Stimulated activated CD4-positive, alpha-beta T cell treated with anti-CD3 and anti-CD28 coated beads, Interleukin-4, amount 100 ng/mL, for 4 hours (primary cell): ENCODE results near the gene TPRG1.
A peak's percentile ranks its signal among the peaks of the same experiment; 100 is the strongest.

Experiments
- DNase-seq, 2 experiments: peaks; one replicate each; pipeline ENCODE4 v3.0.0-alpha.2; 2020

TPRG1 gene

DNA sequence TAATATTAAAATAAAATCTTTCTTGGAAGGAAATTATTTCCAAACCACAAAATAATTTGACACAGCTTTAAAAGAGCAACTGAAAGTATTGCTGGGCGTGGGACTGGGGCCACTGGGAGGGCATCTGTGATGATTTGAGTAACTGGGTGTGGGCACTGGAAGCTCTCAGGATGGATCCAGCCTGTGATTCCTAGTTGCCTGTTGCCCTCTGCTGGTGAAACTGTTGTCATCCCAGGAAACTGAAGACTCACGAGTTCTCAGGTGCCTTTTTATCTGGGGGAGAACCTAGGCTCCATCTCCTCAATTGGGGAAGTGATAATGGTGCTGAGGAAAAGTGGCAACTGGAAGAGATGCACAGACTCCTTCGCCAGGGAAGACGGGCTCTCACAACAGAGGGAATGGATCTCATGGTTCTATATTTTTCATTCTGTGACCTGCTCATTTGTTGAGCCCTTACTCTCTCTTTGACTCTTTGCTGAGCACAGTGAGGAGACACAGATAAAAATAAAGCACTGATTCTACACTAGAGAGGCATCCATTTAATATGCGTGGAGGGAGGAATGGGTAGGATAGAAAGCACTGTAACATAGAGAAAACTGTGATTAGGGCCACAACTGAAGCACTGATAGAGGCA lies 61.6 kb downstream of the TPRG1 start:
- peak in 1 of 2 experiments; percentile 1 for DNase-seq

GRCh38 chr3:189235214-189235613 lies 63.4 kb downstream of the TPRG1 start:
- DNase-seq = no peak

GRCh38 chr3:189236352-189236751 lies 64.6 kb downstream of the TPRG1 start:
- DNase-seq = no peak

DNA sequence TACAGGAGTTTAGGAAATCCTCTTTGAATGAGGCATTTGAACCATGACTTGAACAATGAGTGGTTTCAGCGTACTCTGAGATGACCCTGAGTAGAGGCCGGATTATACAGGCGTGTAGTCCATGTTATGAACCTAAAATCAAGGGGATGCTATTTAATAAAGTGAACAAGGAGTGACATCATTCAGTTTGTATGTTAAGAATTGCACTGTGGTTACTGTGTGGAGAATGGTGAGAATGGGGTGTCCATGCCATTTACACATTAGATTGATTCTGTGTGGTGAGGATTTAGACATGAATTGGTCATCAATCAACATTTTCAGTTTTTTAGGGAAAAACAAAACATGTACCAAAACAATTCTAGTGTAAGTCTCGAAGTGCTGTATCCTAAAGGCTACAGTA lies 65.8 kb downstream of the TPRG1 start:
- DNase-seq = no peak

DNA sequence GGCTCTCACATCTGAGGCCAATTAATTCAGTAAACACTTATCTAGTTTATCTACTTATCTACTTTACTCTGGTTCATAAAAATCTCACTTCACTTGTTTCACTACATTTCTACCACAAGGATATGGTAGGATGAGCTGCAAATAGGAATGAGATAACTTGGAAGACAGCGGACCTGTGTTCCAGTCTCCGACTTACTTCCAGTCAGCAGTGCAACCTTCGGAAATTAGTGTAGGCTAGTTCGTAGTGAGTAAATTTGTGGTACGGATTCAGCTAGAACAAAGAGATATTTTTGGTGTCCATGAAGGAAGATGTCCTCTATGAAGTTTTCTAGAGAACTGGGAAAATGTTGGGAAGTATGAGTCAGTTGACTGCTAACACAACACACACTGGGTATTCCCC lies 66.3 kb downstream of the TPRG1 start:
- DNase-seq = no peak

DNA sequence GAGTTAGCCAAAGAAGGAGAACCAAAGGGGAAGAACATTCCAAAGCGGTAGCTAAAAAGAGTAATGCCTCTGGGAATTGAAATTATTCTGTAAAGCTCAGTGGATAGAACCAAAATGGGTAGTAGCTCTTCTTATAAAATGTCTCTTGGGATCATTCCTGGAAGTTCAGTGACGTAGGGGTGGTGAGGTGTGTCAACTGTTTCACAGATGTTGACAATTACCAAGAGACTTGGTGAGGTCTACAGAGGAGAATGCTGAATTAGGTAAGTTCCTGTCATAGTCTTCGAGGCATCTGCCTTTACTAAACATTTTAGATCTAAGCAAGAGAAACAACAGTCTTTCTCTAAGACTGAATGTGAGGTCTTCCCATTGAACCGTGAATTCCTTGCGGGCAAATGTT lies 67.8 kb downstream of the TPRG1 start:
- no peak for DNase-seq

- DNase-seq = no peak
Measured at GRCh38 chr3:189249987-189250386, 78.2 kb downstream of the TPRG1 start.

DNA sequence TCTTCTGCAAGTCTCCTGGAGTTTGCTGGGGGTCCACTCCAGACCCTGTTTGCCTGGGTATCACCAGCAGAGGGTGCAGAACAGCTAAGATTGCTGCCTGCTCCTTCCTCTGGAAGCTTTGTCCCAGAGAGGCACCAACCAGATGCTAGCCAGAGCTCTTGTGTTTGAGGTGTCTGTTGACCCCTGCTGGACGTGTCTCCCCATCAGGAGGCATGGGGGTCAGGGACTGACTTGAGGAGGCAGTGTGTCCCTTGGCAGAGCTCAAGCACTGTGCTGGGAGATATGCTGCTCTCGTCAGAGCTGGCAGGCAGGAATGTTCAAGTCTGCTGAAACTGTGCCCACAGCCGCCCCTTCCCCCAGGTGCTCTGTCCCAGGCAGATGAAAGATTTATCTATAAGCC lies 86.5 kb downstream of the TPRG1 start:
- no peak for DNase-seq

DNA sequence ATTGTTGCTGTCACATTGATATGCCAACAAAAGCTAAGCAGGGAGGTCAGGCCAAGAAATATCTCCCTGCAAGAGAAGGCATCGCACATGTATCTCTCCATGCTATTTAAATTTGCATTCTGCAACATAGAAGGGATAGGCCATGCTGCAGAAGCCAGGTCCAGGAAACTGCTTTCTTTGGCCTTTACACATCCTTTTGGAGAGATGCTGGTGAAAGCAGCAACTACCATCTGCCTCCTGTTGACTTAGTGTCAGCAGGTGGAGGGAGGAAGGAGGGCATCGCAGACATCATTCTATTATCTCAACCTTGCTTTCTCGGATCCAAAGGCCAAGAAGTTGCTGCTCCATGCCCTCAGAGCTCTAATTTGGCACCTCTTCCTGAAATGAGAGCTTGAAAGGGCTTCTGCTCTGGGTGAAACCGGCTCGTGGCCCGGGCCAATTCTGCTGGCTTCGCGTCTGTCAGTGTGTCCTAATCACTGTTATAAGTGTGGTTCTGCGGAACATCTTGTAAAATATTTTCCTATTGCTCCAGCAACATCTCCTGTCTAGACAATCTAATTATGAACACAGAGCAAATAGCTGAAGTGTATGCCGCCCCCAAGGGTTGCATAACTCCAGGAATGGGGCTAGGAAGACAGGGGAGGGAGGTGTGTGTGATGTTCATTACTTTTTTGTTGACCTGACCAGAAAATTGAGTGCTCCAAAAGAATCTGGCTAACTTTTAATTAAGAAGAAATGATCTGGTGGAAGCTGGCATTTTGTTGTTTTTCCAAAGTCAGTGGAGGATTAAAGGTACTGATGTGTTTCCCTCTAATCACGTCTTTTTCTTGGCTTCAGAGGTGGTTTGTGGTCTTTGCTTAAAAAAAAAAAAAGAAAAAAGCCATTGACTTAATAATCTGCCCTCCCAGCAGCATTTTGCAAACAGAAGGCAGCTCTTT lies 89.1 kb downstream of the TPRG1 start:
- DNase-seq = no peak

DNA sequence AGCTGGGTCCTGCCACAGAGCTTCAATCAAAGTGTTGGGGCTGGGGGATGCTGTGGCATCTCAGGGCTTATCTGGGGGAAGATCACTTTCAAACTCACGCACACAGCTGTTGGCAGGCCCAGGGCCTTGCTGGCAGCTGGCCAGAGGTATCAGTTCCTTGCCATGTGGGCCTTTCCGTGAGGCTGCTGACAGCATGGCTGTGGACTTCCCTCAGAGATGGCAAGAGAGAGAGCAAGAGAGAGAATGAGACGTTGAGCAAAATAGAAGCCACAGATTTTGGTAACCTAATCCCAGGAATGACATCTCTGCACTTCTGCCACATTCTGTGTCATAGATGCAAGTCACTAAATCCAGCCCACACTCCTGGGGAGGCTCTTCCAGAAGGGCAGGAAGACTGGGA lies 91.0 kb downstream of the TPRG1 start:
- DNase-seq = no peak

- DNase-seq = no peak
Measured at GRCh38 chr3:189267981-189268613, 96.3 kb downstream of the TPRG1 start.

GRCh38 chr3:189269365-189269764 lies 97.6 kb downstream of the TPRG1 start:
- no peak for DNase-seq

GRCh38 chr3:189270248-189270832 lies 98.6 kb downstream of the TPRG1 start:
- DNase-seq = peak; percentile 25 to 31

DNA sequence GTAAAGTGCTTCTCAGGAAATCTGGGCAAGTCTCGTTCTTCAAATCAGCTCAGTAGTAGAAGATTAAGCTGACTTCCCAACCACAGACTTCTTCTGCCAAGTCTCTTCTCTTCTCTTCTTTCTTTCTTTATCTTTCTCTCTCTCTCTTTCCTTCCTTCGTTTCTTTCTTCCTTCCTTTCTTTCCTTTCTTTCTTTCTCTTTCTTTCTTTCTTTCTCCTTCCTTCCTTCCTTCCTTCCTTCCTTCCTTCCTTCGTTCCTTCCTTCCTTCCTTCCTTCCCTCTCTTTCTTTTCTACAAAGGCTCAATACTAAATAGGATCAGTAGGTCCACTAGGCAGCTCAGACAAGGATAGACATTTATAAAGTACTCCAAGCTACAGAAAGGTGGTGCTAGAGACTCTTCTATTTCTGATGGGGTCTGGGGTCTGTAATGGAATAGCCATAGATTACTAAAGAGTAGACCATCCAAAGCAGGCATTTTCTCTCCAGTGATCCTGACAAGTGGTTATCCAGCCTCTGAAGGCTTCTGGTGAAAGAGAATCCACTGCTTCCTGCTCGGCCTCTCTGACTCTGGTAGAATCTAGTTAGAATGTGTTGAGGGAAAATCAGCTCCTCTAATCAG lies 100.8 kb downstream of the TPRG1 start:
- no peak for DNase-seq

DNA sequence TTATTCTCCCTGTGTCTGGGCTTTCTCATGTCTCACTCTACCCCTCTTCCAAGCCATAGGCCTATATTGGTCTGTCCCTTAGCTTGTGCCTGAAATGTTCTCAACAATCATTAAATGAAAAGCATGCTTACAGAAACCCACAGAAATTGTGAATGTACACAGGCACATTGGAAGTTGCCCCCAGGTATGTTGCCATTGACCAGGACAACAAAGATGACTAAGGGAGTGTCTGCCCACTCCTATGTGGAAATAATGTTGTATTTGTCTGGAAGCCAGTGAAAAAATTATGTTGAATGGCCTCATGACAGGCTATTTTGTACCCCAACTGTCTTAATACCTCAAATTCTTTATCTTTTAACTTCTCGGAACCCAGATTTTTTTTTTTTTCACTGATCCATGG lies 102.0 kb downstream of the TPRG1 start:
- DNase-seq = no peak

GRCh38 chr3:189275182-189275581 lies 103.4 kb downstream of the TPRG1 start:
- DNase-seq = no peak

- DNase-seq = no peak
Measured at GRCh38 chr3:189275852-189276251, 104.1 kb downstream of the TPRG1 start.

DNA sequence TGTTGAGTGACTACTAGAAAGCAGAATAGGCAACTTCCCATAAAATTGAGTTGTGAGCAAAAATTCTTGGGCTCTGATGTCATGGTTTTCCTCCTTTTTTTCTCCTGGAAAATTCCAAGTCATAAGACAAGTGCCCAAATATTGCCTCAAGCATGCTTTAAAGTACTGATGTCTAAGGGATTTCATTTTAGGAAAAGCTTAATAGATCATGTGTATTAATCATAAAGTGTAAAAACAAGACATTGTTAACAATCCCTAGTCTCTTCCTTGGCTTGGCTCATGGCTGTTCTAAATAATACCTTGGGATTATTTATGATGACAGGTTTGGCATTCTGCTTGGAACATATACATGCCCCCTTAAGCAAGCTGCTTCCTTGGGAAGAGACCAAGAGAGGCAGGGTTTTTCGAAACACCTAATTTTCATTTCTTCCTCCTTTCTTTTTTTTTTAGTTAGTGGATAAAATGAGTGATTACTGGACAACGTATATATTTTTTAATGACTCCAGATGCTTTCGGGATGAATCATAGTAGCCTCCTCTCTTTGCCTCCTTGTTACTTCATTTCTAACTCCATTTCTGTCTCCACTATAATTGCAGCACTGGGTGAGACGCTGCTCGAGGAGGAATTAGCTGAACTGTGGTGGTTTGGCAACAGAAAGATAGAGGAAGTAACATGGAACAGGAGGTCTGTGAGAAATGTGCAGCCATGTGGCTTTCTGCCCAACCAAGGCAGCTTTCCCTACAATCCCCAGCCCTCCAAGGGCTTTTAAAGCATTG lies 104.9 kb downstream of the TPRG1 start:
- no peak for DNase-seq

GRCh38 chr3:189277711-189278110 lies 105.9 kb downstream of the TPRG1 start:
- no peak for DNase-seq

- DNase-seq = no peak
Measured at GRCh38 chr3:189278221-189278620, 106.5 kb downstream of the TPRG1 start.

DNA sequence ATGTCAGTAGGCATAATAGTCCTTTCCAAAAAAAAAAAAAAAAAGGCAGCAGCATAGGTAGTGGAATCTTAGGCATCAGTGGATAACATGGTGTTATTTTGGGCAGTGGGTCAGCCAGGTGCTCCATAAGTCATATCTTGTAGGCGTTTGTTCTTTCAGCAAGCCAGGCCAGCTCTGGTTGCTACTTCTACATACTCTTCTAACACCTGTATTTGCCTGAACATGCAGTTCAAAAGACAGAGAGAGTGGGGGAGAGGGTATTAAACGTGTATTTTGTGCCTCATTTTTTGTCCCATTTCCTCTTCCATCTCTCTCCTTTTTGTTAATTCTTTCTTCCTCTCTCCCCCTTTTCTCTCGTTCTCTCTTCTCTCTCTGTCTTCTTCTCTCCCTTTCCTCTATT lies 110.4 kb downstream of the TPRG1 start:
- no peak for DNase-seq

GRCh38 chr3:189282741-189283140 lies 111.0 kb downstream of the TPRG1 start:
- DNase-seq = no peak
